ENCODE data around the gene SPSB1. TPM values are rescaled to one million over a fixed set of nuclear protein-coding genes. Genes with fewer than 3 reads are reported as not detected.

SPSB1 gene
- total RNA-seq, 1 experiment from 2014 or later, result 33.8 TPM

DNA sequence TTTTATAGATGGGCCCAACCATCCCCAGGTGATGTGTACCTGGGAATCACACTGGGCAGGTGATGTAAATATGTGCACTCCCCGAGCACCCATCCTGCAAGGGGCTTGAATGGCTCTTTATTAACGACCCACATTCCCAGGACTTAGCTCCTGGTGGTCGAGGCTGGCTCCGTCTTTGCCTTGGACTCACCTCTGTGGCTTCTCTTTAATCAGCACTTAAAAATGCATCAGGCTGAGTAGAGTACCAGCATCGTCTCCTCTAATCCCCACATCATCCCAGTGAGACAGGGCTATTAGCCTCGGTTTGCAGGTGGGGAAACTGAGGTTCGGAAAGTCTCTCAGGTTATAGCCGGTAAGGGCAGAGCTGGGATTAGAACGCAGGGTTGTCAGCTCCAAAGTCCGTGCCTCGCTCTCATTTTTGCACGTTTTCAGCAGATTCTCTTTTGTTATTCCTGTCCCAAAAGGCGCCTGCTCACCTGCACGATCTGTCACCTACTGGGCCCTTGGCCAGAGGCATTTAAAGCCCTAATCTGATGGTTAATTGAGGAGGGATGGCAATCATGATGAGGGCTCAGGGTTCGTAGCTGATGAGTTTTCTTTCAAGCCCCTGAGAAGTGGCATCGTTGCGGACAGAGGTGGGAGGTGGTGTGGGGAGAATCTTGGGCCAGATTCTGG is 29.4 kb downstream of the SPSB1 start:
- no peak overlapping the region for H2AFZ ChIP-seq
- CTCF ChIA-PET, result no interaction called here
- 0 out of 2 replicates have a peak, but pooled peaks cover 4% of the 10 kb centered on the region for H4K20me1 ChIP-seq (ENCODE audit: insufficient read depth)
- no TSS peak for BruUV-seq (replicated peaks)
- intact Hi-C loops (cut with micrococcal nuclease; ENCODE audit: unreplicated experiment), result no loop called here
- H3K27ac ChIP-seq, result no peak overlapping the region
- H3K36me3 ChIP-seq (ENCODE audit: low read depth), result no peaks in the 10 kb centered on the region
- TF ChIP-seq EZH2 (IDR thresholded peaks at IDR 0.05; ENCODE audit: low read depth), result no peak
- TF ChIP-seq, protein P1, sequence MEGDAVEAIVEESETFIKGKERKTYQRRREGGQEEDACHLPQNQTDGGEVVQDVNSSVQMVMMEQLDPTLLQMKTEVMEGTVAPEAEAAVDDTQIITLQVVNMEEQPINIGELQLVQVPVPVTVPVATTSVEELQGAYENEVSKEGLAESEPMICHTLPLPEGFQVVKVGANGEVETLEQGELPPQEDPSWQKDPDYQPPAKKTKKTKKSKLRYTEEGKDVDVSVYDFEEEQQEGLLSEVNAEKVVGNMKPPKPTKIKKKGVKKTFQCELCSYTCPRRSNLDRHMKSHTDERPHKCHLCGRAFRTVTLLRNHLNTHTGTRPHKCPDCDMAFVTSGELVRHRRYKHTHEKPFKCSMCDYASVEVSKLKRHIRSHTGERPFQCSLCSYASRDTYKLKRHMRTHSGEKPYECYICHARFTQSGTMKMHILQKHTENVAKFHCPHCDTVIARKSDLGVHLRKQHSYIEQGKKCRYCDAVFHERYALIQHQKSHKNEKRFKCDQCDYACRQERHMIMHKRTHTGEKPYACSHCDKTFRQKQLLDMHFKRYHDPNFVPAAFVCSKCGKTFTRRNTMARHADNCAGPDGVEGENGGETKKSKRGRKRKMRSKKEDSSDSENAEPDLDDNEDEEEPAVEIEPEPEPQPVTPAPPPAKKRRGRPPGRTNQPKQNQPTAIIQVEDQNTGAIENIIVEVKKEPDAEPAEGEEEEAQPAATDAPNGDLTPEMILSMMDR (conservative IDR thresholded peaks at IDR 0.05), result no peak
- no peak for DNase-seq
- 0 out of 2 replicates have a peak, but pooled peaks cover 6% of the 10 kb centered on the region for H3K79me2 ChIP-seq (ENCODE audit: low read depth)
- POLR2A ChIA-PET (ENCODE audit: unreplicated experiment), result no interaction called here
- H3K9me2 ChIP-seq (ENCODE audit: insufficient read depth), result no peaks in the 10 kb centered on the region
- H3K9me3 ChIP-seq (ENCODE audit: insufficient read depth, low read depth), result no peaks in the 10 kb centered on the region
- H3K27me3 ChIP-seq (ENCODE audit: insufficient read depth, low read depth), result no peaks in the 10 kb centered on the region
- no peak overlapping the region for H3K4me3 ChIP-seq
- no peaks in the 10 kb centered on the region for H3K4me1 ChIP-seq (replicated peaks; ENCODE audit: insufficient read depth)
- H3F3A ChIP-seq (ENCODE audit: insufficient read depth, low read depth), result no peaks in the 10 kb centered on the region
- no peak overlapping the region for H3K4me2 ChIP-seq

DNA sequence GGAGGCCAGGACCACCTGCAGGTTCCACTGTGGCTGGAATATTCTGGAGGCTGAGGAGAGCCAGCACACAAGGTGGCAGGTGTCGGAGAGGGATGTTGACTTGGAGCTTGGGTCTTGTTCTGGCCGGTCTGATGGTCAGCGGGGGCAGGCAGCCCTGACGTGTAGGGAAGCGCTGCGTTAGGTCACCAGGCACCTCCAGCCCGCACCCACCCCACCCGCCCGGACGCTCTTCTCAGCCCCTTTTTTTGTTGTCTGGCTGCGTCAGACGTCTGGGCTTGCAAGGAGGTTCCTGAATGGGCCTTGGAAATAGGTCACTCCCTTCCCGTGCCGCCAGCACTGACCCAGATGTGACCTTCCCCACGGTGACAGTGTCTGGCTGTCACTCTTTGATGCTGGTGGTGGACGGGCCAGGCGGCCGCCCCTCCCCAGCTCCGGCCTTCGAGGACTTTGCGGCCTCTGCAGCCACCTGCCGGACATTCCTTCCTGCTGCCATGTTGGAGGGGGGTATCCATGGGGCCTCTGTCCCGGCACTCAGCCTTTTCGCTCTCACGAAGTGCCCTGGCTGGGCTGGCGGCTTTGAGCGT is 30.1 kb downstream of the SPSB1 start:
- H3K9me3 ChIP-seq (ENCODE audit: insufficient read depth, low read depth), result no peaks in the 10 kb centered on the region
- H3K4me3 ChIP-seq, result no peak overlapping the region
- no peak overlapping the region for H3K4me2 ChIP-seq
- no peaks in the 10 kb centered on the region for H3K4me1 ChIP-seq (replicated peaks; ENCODE audit: insufficient read depth)
- H3K9me2 ChIP-seq (ENCODE audit: insufficient read depth), result no peaks in the 10 kb centered on the region
- BruUV-seq (replicated peaks), result no TSS peak
- H3K79me2 ChIP-seq (ENCODE audit: low read depth), result 0 out of 2 replicates have a peak, but pooled peaks cover 11% of the 10 kb centered on the region
- H3K36me3 ChIP-seq (ENCODE audit: low read depth), result no peaks in the 10 kb centered on the region
- no peaks in the 10 kb centered on the region for H3K27me3 ChIP-seq (ENCODE audit: insufficient read depth, low read depth)
- no peak overlapping the region for H3K27ac ChIP-seq
- DNase-seq, result no peak
- no peak overlapping the region for H2AFZ ChIP-seq
- ChIA-PET POLR2A (ENCODE audit: unreplicated experiment) (no interaction called here), CTCF (no interaction called here)
- 0 out of 2 replicates have a peak, but pooled peaks cover 4% of the 10 kb centered on the region for H4K20me1 ChIP-seq (ENCODE audit: insufficient read depth)
- TF ChIP-seq, protein P1 (conservative IDR thresholded peaks at IDR 0.05), result no peak
- TF ChIP-seq EZH2 (IDR thresholded peaks at IDR 0.05; ENCODE audit: low read depth), result no peak
- no peaks in the 10 kb centered on the region for H3F3A ChIP-seq (ENCODE audit: insufficient read depth, low read depth)
- intact Hi-C loops (cut with micrococcal nuclease; ENCODE audit: unreplicated experiment), result no loop called here

DNA sequence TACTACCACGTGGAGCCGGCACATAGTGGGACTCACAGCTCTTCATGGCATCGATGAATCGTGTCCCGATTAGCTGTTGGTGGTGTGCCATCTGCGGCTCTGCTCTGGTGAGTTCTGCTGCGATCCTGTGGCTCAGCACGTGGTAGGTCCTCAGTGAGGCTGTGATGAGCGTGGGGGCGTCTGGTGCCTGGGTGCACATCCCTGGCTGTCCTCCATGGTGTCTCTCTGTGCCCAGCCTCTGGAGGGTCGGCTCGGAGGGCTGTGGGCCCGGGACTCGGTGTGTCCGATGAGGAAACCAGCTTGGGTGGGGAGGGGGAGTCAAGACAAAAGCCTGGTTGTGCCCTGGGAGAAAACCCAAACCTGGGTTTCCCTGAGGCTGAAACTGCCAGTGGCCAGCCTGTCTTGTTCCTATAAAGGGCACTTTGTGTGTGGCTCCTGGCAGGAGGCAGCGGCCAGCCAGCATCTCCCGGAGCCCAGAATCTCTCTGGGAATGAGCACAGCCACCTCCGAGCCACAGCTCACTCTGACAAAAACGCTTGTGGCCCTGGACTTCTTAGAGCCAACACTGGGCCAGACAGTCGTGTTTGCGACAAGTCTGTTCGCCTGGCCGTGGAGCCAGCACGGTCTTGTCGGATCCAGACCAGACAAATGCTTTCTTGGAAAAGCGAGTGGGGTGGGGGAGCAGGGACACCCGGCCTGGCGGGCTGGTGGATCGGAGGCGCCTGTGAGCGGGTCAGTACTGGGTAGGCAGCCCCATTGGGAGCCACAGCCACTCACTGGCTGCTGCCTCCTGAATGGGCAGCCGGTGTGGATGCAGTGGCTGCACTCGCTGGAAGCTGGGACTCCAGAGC is 31.8 kb downstream of the SPSB1 start:
- Histone ChIP-seq H3K36me3 (ENCODE audit: low read depth) (no peaks in the 10 kb centered on the region), H3K4me1 (replicated peaks; ENCODE audit: insufficient read depth) (no peaks in the 10 kb centered on the region), H3K27ac (no peak overlapping the region), H3K9me2 (ENCODE audit: insufficient read depth) (no peaks in the 10 kb centered on the region), H3F3A (ENCODE audit: insufficient read depth, low read depth) (no peaks in the 10 kb centered on the region), H4K20me1 (ENCODE audit: insufficient read depth) (peaks cover 4% of the 10 kb centered on the region; the same call in 1 of the 2 replicates), H2AFZ (no peak overlapping the region), H3K79me2 (ENCODE audit: low read depth) (0 out of 2 replicates have a peak, but pooled peaks cover 17% of the 10 kb centered on the region), H3K27me3 (ENCODE audit: insufficient read depth, low read depth) (no peaks in the 10 kb centered on the region), H3K4me3 (no peak overlapping the region), H3K9me3 (ENCODE audit: insufficient read depth, low read depth) (no peaks in the 10 kb centered on the region), H3K4me2 (no peak overlapping the region)
- no TSS peak for BruUV-seq (replicated peaks)
- POLR2A ChIA-PET (ENCODE audit: unreplicated experiment), result no interaction called here
- intact Hi-C loops (cut with micrococcal nuclease; ENCODE audit: unreplicated experiment), result no loop called here
- no peak for DNase-seq
- TF ChIP-seq EZH2 (IDR thresholded peaks at IDR 0.05; ENCODE audit: low read depth), result no peak
- TF ChIP-seq, protein P1 (conservative IDR thresholded peaks at IDR 0.05), result no peak
- CTCF ChIA-PET, result no interaction called here
